Lung (tissue), 12 donors: ENCODE measurements around the gene STUM. TPM values are rescaled to one million over a fixed set of nuclear protein-coding genes. Genes with fewer than 3 reads are reported as not detected.
A peak's percentile ranks its signal among the peaks of the same experiment; 100 is the strongest.

Experiments
- ATAC-seq: fragments of 200-7000 bp; cut with Tn5 transposase; one replicate; pipeline ENCODE4 v1.9.1; 2020; ENCODE audit warnings: moderate number of reproducible peaks; ENCODE audit not compliant: insufficient read depth, low FRiP score
- DNase-seq, 3 donors: peaks; one replicate each; pipeline ENCODE4 v3.0.0-alpha.2; 2013 to 2017
- H3K27ac ChIP-seq, 2 donors: one replicate each; pipeline ENCODE4 v1.5.1; 2013; ENCODE audit warnings: mild to moderate bottlenecking in 2 of 2, moderate library complexity in 2 of 2, control low read depth in 1 of 2, inconsistent platforms in 1 of 2, low read depth in 1 of 2, low read length in 1 of 2
- H3K27me3 ChIP-seq, 3 donors: one replicate each; pipeline ENCODE4 v1.5.1; 2013; ENCODE audit warnings: low read length in 2 of 3; ENCODE audit not compliant: control insufficient read depth in 3 of 3, insufficient read depth in 3 of 3
- H3K36me3 ChIP-seq, 4 donors: one replicate each; pipeline ENCODE4 v1.5.1; 2013; ENCODE audit warnings: low read length in 4 of 4, mild to moderate bottlenecking in 1 of 4, moderate library complexity in 1 of 4; ENCODE audit not compliant: control insufficient read depth in 4 of 4, insufficient read depth in 4 of 4
- H3K4me1 ChIP-seq, 5 donors: one replicate each; pipeline ENCODE4 v1.5.1; 2013; ENCODE audit warnings: low read length in 5 of 5, mild to moderate bottlenecking in 2 of 5, moderate library complexity in 1 of 5; ENCODE audit not compliant: control insufficient read depth in 5 of 5, insufficient read depth in 5 of 5
- H3K4me3 ChIP-seq: one replicate; pipeline ENCODE4 v1.5.1; 2013; ENCODE audit warnings: mild to moderate bottlenecking, control low read depth, moderate library complexity
- H3K9ac ChIP-seq, 2 donors: one replicate each; pipeline ENCODE4 v1.5.1; 2013; ENCODE audit warnings: low read length in 2 of 2, control low read depth in 1 of 2; ENCODE audit not compliant: insufficient read depth in 1 of 2
- H3K9me3 ChIP-seq, 4 donors: one replicate each; pipeline ENCODE4 v1.5.1; 2013; ENCODE audit warnings: low read length in 3 of 4, mild to moderate bottlenecking in 1 of 4, moderate library complexity in 1 of 4; ENCODE audit not compliant: control insufficient read depth in 4 of 4, insufficient read depth in 3 of 4
- WGBS, 2 donors: extraction: QIAGEN DNeasy Blood & Tissue Kit; methylation state at CpG; one replicate each; pipeline ENCODE4 v1.1.7; 2013; 5-methylcytosine and 5-hydroxymethylcytosine counted together
- polyA plus RNA-seq, 2 donors: library from polyadenylated mRNA; stranded (reverse); fragments of 200-250 nt; gene quantifications; one replicate each; pipeline ENCODE4 v1.2.1, GENCODE V29; 2013
- total RNA-seq, 2 donors: library from RNA; depleted of rRNA in 1 of 2; stranded (reverse); fragments of >200 nt in 1 of 2; gene quantifications; one replicate each; pipeline ENCODE4 v1.2.1, GENCODE V29; 2014 to 2021
- TF ChIP-seq, protein P1 (sequence below): IDR thresholded peaks from 2 replicates; pipeline ENCODE4 v1.5.1; 2012; ENCODE audit warnings: mild to moderate bottlenecking; ENCODE audit errors: control extremely low read depth, extremely low read depth
- donor health status: control.
- donor health status: control.
- donor health status: Bipolar disorder and iron deficiency.
- donor health status: healthy.
- donor health status: DM: yes; HTN: yes; CAD: no.

Gene STUM
- total and polyA plus RNA-seq, 4 donors: 0.09 to 0.58 (median 0.48) TPM

DNA sequence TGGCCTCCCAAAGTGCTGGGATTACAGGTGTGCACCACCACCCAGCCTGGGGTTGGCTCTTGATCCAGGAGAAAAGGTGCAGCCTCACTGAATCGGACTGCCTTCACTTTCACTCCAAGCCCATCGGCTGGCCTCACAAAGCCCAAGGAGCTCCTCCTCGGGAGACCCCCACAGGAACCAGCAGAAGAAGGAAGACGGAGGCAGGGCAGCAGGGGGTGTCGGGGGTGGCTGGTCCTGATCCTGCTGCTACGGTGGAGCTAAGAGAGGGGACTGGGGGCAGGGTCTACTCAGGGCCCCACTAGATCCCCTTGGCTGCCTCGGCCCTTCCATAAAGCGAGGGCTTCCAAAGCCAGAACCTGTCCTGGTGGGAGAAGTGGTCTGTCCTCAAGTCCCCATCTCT is 93.9 kb downstream of the STUM start:
- Histone ChIP-seq H3K9me3 (peaks cover 0 to 2% (median 0%) of the 10 kb centered on the region in 4 donors), H3K27me3 (no peaks in the 10 kb centered on the region), H3K4me3 (no peak overlapping the region), H3K9ac (no peak overlapping the region), H3K4me1 (peaks cover 0 to 14% (median 2%) of the 10 kb centered on the region in 5 donors), H3K36me3 (peaks cover 0 to 73% (median 14%) of the 10 kb centered on the region in 4 donors), H3K27ac (no peak overlapping the region)
- TF ChIP-seq, protein P1, sequence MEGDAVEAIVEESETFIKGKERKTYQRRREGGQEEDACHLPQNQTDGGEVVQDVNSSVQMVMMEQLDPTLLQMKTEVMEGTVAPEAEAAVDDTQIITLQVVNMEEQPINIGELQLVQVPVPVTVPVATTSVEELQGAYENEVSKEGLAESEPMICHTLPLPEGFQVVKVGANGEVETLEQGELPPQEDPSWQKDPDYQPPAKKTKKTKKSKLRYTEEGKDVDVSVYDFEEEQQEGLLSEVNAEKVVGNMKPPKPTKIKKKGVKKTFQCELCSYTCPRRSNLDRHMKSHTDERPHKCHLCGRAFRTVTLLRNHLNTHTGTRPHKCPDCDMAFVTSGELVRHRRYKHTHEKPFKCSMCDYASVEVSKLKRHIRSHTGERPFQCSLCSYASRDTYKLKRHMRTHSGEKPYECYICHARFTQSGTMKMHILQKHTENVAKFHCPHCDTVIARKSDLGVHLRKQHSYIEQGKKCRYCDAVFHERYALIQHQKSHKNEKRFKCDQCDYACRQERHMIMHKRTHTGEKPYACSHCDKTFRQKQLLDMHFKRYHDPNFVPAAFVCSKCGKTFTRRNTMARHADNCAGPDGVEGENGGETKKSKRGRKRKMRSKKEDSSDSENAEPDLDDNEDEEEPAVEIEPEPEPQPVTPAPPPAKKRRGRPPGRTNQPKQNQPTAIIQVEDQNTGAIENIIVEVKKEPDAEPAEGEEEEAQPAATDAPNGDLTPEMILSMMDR: no peak
- ATAC-seq (no peak), DNase-seq (no peak)
- 86 to 94% methylated on average over 8 of the region's 8 CpGs for WGBS, 2 donors

DNA sequence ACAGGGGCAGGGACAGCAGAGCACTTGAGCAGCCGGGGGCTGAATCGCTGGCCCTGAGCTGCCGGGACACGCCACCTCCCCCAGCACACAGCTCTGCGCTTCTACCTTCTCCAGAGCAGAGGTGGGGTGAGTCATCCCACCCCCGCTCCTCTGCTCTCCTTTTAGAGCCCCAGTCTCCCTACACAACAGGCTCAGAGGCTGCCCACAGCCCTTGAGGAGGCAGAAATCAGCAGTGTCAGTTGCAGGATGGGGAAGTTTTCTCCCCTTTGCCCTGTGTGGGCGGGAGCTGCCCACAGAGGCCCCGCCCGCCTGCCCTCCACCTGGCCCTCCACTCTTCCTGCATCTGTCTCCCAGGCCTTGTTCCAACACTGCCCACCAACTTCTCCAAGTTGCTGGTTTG is 94.6 kb downstream of the STUM start:
- no peak for DNase-seq
- H3K4me3 ChIP-seq: no peak overlapping the region
- no peaks in the 10 kb centered on the region for H3K27me3 ChIP-seq
- H3K36me3 ChIP-seq: peaks cover 0 to 74% (median 20%) of the 10 kb centered on the region in 4 donors
- H3K4me1 ChIP-seq: peaks cover 0 to 14% (median 2%) of the 10 kb centered on the region in 5 donors
- H3K9me3 ChIP-seq: peaks cover 0 to 2% (median 0%) of the 10 kb centered on the region in 4 donors
- peak; percentile 61 for ATAC-seq
- WGBS, 2 donors: 49 to 69% methylated on average over 9 of the region's 9 CpGs
- no peak overlapping the region for H3K27ac ChIP-seq
- H3K9ac ChIP-seq: no peak overlapping the region
- TF ChIP-seq, protein P1: no peak

DNA sequence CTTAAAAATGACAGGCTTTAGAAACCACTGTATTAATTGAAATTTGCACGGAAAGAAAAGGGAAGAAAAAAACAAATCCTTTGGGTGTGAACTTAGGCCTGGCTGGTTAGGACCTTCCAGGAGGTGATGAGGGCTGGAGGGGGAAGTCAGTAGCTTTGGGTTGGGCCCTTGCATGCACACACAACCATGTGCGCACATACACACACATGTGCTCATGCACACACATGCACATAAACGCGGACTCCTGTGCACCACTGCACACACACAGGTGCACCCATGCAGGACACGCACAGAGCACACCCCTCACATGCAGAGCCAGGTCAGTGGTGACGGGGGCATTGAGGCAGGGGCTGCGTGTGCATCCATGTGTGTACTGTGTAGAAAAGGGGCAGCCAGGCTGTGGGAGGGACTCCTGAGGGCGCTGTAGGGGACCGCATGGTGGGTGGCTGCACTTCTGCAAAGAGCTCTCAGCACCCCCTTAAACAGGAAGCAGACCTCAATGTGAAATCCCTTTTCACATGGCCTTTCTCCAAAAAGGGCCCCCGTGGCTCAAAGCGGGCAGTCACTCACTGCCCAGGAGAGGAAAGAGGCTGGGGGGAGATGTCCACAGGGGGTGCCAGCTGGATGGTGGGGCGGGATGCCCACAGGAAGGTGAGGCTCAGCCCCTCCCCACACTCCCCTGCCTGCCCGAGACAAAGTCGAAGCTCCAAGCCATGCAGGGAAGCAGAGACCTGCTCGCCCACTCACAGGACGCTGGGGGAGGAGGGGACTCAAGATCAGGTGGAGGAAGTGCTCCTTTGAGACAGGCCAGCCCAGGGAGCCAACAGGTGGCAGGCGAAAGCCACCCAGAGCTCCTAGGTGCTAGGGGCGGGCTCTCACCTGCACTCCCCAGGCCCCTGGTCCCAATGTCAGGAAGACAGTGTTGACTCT is 95.3 kb downstream of the STUM start:
- Histone ChIP-seq H3K4me1 (peaks cover 0 to 14% (median 2%) of the 10 kb centered on the region in 5 donors), H3K27ac (peak overlapping the region in 1 of 2 donors; percentile 52), H3K36me3 (peaks cover 0 to 72% (median 21%) of the 10 kb centered on the region in 4 donors), H3K9me3 (peaks cover 0 to 2% (median 0%) of the 10 kb centered on the region in 4 donors), H3K9ac (no peak overlapping the region), H3K27me3 (no peaks in the 10 kb centered on the region), H3K4me3 (no peak overlapping the region)
- DNase-seq: no peak
- TF ChIP-seq, protein P1: no peak
- 44 to 64% methylated on average over 16 to 18 of the region's 18 CpGs for WGBS, 2 donors
- ATAC-seq: no peak
